Stimulated activated CD4-positive, alpha-beta T cell treated with anti-CD3 and anti-CD28 coated beads, Interleukin-15, amount 100 ng/mL, for 24 hours (primary cell): ENCODE results near the gene KCTD19.
"Not testable (repeated sequence)": the region's sequence is repeated elsewhere in the genome, so short reads cannot be mapped to it uniquely, and the experiment has no call there.

Experiments used
- DNase-seq: peaks from one replicate; pipeline ENCODE4 v3.0.0-alpha.2; 2020

Gene KCTD19

GRCh38 chr16:67326472-67327309, at the start of gene KCTD19, which contains the start of gene LRRC36:
KCTD19 (minus strand) TSS chr16:67326741; CDS start chr16:67326707, 34 bp downstream.
LRRC36 (plus strand) TSS chr16:67326815; CDS start chr16:67326863, 48 bp downstream.
- peak; percentile 79 for DNase-seq

- not testable (repeated sequence) for DNase-seq
Observed at GRCh38 chr16:67376012-67376411, 49.5 kb upstream of the KCTD19 start.

GRCh38 chr16:67372664-67373063, 46.1 kb upstream of the KCTD19 start:
- DNase-seq: no peak

- no peak for DNase-seq
Observed at GRCh38 chr16:67370661-67371060, 44.1 kb upstream of the KCTD19 start.

GRCh38 chr16:67364600-67365235, 38.2 kb upstream of the KCTD19 start:
- no peak for DNase-seq

- DNase-seq: no peak
Observed at GRCh38 chr16:67361038-67361437, 34.5 kb upstream of the KCTD19 start.

- not testable (repeated sequence) for DNase-seq
Observed at GRCh38 chr16:67359540-67360269, 33.2 kb upstream of the KCTD19 start.

- DNase-seq: no peak
Observed at GRCh38 chr16:67357561-67357960, 31.0 kb upstream of the KCTD19 start.

GRCh38 chr16:67356396-67356795, 29.9 kb upstream of the KCTD19 start:
- DNase-seq: no peak

GRCh38 chr16:67352463-67352862, 25.9 kb upstream of the KCTD19 start:
- not testable (repeated sequence) for DNase-seq

- DNase-seq: no peak
Observed at GRCh38 chr16:67350324-67350723, 23.8 kb upstream of the KCTD19 start.

GRCh38 chr16:67349172-67349571, 22.6 kb upstream of the KCTD19 start:
- DNase-seq: no peak

- DNase-seq: no peak
Observed at GRCh38 chr16:67346341-67346740, 19.8 kb upstream of the KCTD19 start.

- DNase-seq: no peak
Observed at GRCh38 chr16:67345401-67345800, 18.9 kb upstream of the KCTD19 start.

- DNase-seq: no peak
Observed at GRCh38 chr16:67342616-67343015, 16.1 kb upstream of the KCTD19 start.

- no peak for DNase-seq
Observed at GRCh38 chr16:67341250-67341649, 14.7 kb upstream of the KCTD19 start.

- DNase-seq: no peak
Observed at GRCh38 chr16:67339453-67339852, 12.9 kb upstream of the KCTD19 start.

GRCh38 chr16:67336648-67337047, 10.1 kb upstream of the KCTD19 start:
- no peak for DNase-seq

GRCh38 chr16:67336116-67336515, 9.6 kb upstream of the KCTD19 start:
- DNase-seq: no peak

- no peak for DNase-seq
Observed at GRCh38 chr16:67333315-67333714, 6.8 kb upstream of the KCTD19 start.

- DNase-seq: no peak
Observed at GRCh38 chr16:67329901-67330300, 3.4 kb upstream of the KCTD19 start.

- no peak for DNase-seq
Observed at GRCh38 chr16:67327743-67328142, 1.2 kb upstream of the KCTD19 start.

GRCh38 chr16:67326115-67326471, 448 bp downstream of the KCTD19 start:
- DNase-seq: no peak

- no peak for DNase-seq
Observed at GRCh38 chr16:67317853-67318252, 8.7 kb downstream of the KCTD19 start.
